Ishikawa (cell line): ENCODE measurements around the gene RPP38.

Experiments used
- CEBPB ChIP-seq: IDR thresholded peaks from 2 replicates; pipeline ENCODE4 v1.6.1; 2012
- CREB1 ChIP-seq: IDR thresholded peaks from 2 replicates; pipeline ENCODE4 v1.6.1; 2012; ENCODE audit warnings: low read depth
- EGR1 ChIP-seq: IDR thresholded peaks from 2 replicates; pipeline ENCODE4 v1.6.1; 2012
- EP300 ChIP-seq: IDR thresholded peaks from 2 replicates; pipeline ENCODE4 v1.6.1; 2012; ENCODE audit warnings: borderline replicate concordance
- FOXM1 ChIP-seq: IDR thresholded peaks from 2 replicates; pipeline ENCODE4 v1.6.1; 2012; ENCODE audit warnings: low read depth, borderline replicate concordance
- MAX ChIP-seq: IDR thresholded peaks from 2 replicates; pipeline ENCODE4 v1.6.1; 2012
- NFIC ChIP-seq: IDR thresholded peaks from 2 replicates; pipeline ENCODE4 v1.6.1; 2012
- RAD21 ChIP-seq: IDR thresholded peaks from 2 replicates; pipeline ENCODE4 v1.6.1; 2012; ENCODE audit warnings: low read depth
- TAF1 ChIP-seq: IDR thresholded peaks from 2 replicates; pipeline ENCODE4 v1.6.1; 2012; ENCODE audit warnings: low read depth, mild to moderate bottlenecking
- TCF12 ChIP-seq: IDR thresholded peaks from 2 replicates; pipeline ENCODE4 v1.6.1; 2012; ENCODE audit warnings: low read depth
- TEAD4 ChIP-seq: IDR thresholded peaks from 2 replicates; pipeline ENCODE4 v1.6.1; 2012
- USF1 ChIP-seq: IDR thresholded peaks from 2 replicates; pipeline ENCODE4 v1.6.1; 2012
- YY1 ChIP-seq: IDR thresholded peaks from 2 replicates; pipeline ENCODE4 v1.6.1; 2012; ENCODE audit warnings: low read depth
- ZBTB7A ChIP-seq: IDR thresholded peaks from 2 replicates; pipeline ENCODE4 v1.6.1; 2012; ENCODE audit warnings: low read depth
- TF ChIP-seq, protein P1 (sequence below): IDR thresholded peaks from 2 replicates; pipeline ENCODE4 v1.6.1; 2012; ENCODE audit warnings: low read depth, mild to moderate bottlenecking

RPP38 gene

DNA sequence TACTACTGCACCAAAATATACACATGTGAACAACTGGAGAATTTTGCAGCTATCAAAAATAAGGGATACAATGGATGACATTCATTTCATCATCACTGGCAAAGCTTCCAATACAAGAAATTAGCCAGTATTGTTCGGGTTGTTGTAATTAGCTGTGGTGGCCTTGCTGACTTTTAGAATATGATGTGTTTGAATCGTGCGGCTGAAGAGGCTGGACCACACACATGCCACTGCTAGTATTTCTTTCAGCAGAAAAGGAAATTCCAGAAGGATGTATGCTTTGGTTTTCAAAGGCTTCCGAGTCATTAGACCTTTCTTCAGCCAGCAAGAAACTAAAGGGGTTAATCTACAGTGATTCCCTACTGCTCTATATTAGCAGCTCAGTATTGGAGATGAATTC lies 16.6 kb downstream of the RPP38 start:
- TF ChIP-seq YY1 (no peak), EP300 (no peak), MAX (no peak)
- TF ChIP-seq, protein P1, sequence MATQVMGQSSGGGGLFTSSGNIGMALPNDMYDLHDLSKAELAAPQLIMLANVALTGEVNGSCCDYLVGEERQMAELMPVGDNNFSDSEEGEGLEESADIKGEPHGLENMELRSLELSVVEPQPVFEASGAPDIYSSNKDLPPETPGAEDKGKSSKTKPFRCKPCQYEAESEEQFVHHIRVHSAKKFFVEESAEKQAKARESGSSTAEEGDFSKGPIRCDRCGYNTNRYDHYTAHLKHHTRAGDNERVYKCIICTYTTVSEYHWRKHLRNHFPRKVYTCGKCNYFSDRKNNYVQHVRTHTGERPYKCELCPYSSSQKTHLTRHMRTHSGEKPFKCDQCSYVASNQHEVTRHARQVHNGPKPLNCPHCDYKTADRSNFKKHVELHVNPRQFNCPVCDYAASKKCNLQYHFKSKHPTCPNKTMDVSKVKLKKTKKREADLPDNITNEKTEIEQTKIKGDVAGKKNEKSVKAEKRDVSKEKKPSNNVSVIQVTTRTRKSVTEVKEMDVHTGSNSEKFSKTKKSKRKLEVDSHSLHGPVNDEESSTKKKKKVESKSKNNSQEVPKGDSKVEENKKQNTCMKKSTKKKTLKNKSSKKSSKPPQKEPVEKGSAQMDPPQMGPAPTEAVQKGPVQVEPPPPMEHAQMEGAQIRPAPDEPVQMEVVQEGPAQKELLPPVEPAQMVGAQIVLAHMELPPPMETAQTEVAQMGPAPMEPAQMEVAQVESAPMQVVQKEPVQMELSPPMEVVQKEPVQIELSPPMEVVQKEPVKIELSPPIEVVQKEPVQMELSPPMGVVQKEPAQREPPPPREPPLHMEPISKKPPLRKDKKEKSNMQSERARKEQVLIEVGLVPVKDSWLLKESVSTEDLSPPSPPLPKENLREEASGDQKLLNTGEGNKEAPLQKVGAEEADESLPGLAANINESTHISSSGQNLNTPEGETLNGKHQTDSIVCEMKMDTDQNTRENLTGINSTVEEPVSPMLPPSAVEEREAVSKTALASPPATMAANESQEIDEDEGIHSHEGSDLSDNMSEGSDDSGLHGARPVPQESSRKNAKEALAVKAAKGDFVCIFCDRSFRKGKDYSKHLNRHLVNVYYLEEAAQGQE = no peak

DNA sequence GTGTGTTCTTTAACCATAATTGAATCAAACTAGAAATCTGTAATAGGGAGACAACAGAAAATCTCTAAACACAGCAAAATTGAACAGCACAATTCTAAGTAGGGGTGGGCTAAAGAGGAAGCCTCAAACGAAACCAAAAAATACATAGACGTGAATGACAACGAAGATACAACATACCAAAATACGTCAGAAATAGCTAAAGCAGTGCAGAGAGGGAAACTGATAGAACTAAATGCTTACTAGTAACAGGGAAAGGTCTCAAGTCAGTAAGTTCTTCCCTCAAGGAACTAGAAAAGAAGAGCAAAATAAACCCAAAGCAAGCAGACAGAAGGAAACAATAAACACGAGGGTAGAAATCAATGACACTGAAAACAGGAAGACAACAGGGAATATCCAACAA lies 19.1 kb downstream of the RPP38 start:
- TF ChIP-seq CEBPB = no peak
- TF ChIP-seq FOXM1 = no peak
- no peak for TF ChIP-seq TCF12
- no peak for TF ChIP-seq USF1
- no peak for TF ChIP-seq MAX
- no peak for TF ChIP-seq TEAD4
- TF ChIP-seq TAF1 = no peak
- TF ChIP-seq RAD21 = no peak
- no peak for TF ChIP-seq EP300
- no peak for TF ChIP-seq ZBTB7A
- no peak for TF ChIP-seq NFIC
- TF ChIP-seq, protein P1 = no peak
- TF ChIP-seq EGR1 = no peak
- TF ChIP-seq YY1 = no peak

GRCh38 chr10:15118615-15119014 lies 21.5 kb downstream of the RPP38 start:
- TF ChIP-seq ZBTB7A (no peak), MAX (no peak), EGR1 (no peak), FOXM1 (no peak), TCF12 (no peak), TEAD4 (no peak)

DNA sequence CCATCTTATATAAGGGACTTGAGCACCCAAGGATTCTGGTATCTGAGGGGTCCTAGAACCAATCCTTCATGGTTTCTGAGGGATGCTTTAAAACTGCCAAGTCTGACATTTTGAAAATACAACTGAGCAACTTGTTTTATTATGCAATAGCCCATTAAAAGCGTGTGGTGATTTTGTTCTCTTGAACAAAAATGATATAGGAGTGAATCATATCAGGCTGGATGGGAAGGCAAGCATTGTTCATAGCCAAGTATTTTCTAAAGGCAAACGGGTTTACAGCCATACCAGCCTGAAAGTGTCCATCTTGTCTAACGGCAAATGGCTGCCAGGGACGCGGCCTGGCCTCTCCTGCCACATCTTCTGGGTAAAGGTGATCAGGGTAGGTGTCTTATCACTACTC lies 23.4 kb downstream of the RPP38 start:
- TF ChIP-seq EP300 = no peak
- TF ChIP-seq USF1 = no peak
- TF ChIP-seq, protein P1 = no peak
- no peak for TF ChIP-seq MAX
- TF ChIP-seq CREB1 = no peak
- no peak for TF ChIP-seq ZBTB7A
- TF ChIP-seq FOXM1 = no peak
- TF ChIP-seq NFIC = no peak
- TF ChIP-seq TEAD4 = no peak
- no peak for TF ChIP-seq RAD21
- TF ChIP-seq EGR1 = no peak
- TF ChIP-seq TAF1 = no peak
- no peak for TF ChIP-seq YY1
- TF ChIP-seq TCF12 = no peak
- no peak for TF ChIP-seq CEBPB
